ENCODE measurements around the gene SHANK3. TPM values are rescaled to one million over a fixed set of nuclear protein-coding genes. Genes with fewer than 3 reads are reported as not detected.

The SHANK3 gene
- polyA plus RNA-seq, 1 donor (not counting 4 experiments of a cell fraction or from before 2014, with no cell fraction given), result 1.00 TPM

GRCh38 chr22:50693462-50693861, 20.8 kb downstream of the SHANK3 start:
- Histone ChIP-seq H2AFZ (ENCODE audit: control insufficient read depth, low read length) (no peak overlapping the region), H3K9ac (ENCODE audit: control insufficient read depth, extremely low read depth, insufficient read depth, low read length) (no peak overlapping the region), H3K4me1 (ENCODE audit: control insufficient read depth, extremely low read depth, insufficient read depth, low read length) (peaks cover 20% of the 10 kb centered on the region), H3K9me3 (ENCODE audit: control insufficient read depth, low read depth, low read length) (no peaks in the 10 kb centered on the region), H3K4me2 (ENCODE audit: control insufficient read depth, extremely low read depth, insufficient read depth, low read depth, low read length) (no peak overlapping the region), H4K20me1 (ENCODE audit: control insufficient read depth, extremely low read depth, insufficient read depth, low read length) (no peaks in the 10 kb centered on the region), H3K27me3 (ENCODE audit: control insufficient read depth, extremely low read depth, insufficient read depth, low read length) (no peaks in the 10 kb centered on the region), H3K4me3 (ENCODE audit: control insufficient read depth in 2 of 3, extremely low read depth in 1 of 3, insufficient read depth in 2 of 3, low read depth in 1 of 3, low read length in 3 of 3) (no peak overlapping the region), H3K27ac (ENCODE audit: control insufficient read depth, insufficient read depth, low read length) (no peak overlapping the region), H3K79me2 (ENCODE audit: control insufficient read depth, insufficient read depth, low read length) (no peaks in the 10 kb centered on the region), H3K36me3 (ENCODE audit: control insufficient read depth in 2 of 2, extremely low read depth in 1 of 2, insufficient read depth in 2 of 2, low read length in 2 of 2) (no peaks in the 10 kb centered on the region), H3K9me1 (ENCODE audit: control insufficient read depth, extremely low read depth, insufficient read depth, low read length) (no peaks in the 10 kb centered on the region)
- no peak for DNase-seq (ENCODE audit: low read depth, low spot score)
- dilution Hi-C loops (cut with MboI; ENCODE audit: extremely low pct_ligation_motif_present, low sequenced_read_pairs), result no loop called here
- FAIRE-seq, result no peak
- TF ChIP-seq EZH2 (IDR thresholded peaks at IDR 0.05; ENCODE audit: low read length) (no peak), CTCF (optimal IDR thresholded peaks at IDR 0.05 in 1 of 3, IDR thresholded peaks at IDR 0.05 in 1 of 3, conservative IDR thresholded peaks at IDR 0.05 in 1 of 3; ENCODE audit: extremely low read depth in 1 of 3, insufficient read depth in 2 of 3, low read length in 3 of 3) (no peak)

- FAIRE-seq (no peak), DNase-seq (ENCODE audit: low read depth, low spot score) (no peak)
- Histone ChIP-seq H3K79me2 (ENCODE audit: control insufficient read depth, insufficient read depth, low read length) (no peaks in the 10 kb centered on the region), H3K36me3 (ENCODE audit: control insufficient read depth in 2 of 2, extremely low read depth in 1 of 2, insufficient read depth in 2 of 2, low read length in 2 of 2) (no peaks in the 10 kb centered on the region), H3K9me3 (ENCODE audit: control insufficient read depth, low read depth, low read length) (no peaks in the 10 kb centered on the region), H4K20me1 (ENCODE audit: control insufficient read depth, extremely low read depth, insufficient read depth, low read length) (no peaks in the 10 kb centered on the region), H3K4me3 (ENCODE audit: control insufficient read depth in 2 of 3, extremely low read depth in 1 of 3, insufficient read depth in 2 of 3, low read depth in 1 of 3, low read length in 3 of 3) (no peak overlapping the region), H3K27me3 (ENCODE audit: control insufficient read depth, extremely low read depth, insufficient read depth, low read length) (no peaks in the 10 kb centered on the region), H3K4me2 (ENCODE audit: control insufficient read depth, extremely low read depth, insufficient read depth, low read depth, low read length) (no peak overlapping the region), H3K4me1 (ENCODE audit: control insufficient read depth, extremely low read depth, insufficient read depth, low read length) (peaks cover 20% of the 10 kb centered on the region), H3K9ac (ENCODE audit: control insufficient read depth, extremely low read depth, insufficient read depth, low read length) (no peak overlapping the region), H3K27ac (ENCODE audit: control insufficient read depth, insufficient read depth, low read length) (no peak overlapping the region), H2AFZ (ENCODE audit: control insufficient read depth, low read length) (no peak overlapping the region), H3K9me1 (ENCODE audit: control insufficient read depth, extremely low read depth, insufficient read depth, low read length) (no peaks in the 10 kb centered on the region)
- TF ChIP-seq EZH2 (IDR thresholded peaks at IDR 0.05; ENCODE audit: low read length) (no peak), CTCF (optimal IDR thresholded peaks at IDR 0.05 in 1 of 3, IDR thresholded peaks at IDR 0.05 in 1 of 3, conservative IDR thresholded peaks at IDR 0.05 in 1 of 3; ENCODE audit: extremely low read depth in 1 of 3, insufficient read depth in 2 of 3, low read length in 3 of 3) (no peak)
- dilution Hi-C loops (cut with MboI; ENCODE audit: extremely low pct_ligation_motif_present, low sequenced_read_pairs), result no loop called here
Measured at GRCh38 chr22:50694099-50694605, 21.5 kb downstream of the SHANK3 start.
